K562 (cell line): Measurements from ENCODE around the gene ABHD5. TPM values are rescaled to one million over a fixed set of nuclear protein-coding genes. Genes with fewer than 3 reads are reported as not detected.

Experiments
- ATAC-seq: fragments of 200-7000 bp; cut with Tn5 transposase; 3 replicates; pipeline ENCODE4 v1.9.1; 2020; ENCODE audit warnings: moderate library complexity
- BruUV-seq: library from RNA; stranded (reverse); fragments of 400-500 nt; replicated peaks from 2 replicates; lab custom pipeline; 2021; lab: Mats Ljungman, UMichigan
- CTCF ChIA-PET: fragments of 300-600 bp; formaldehyde crosslinking; extraction: SDS; loops from one replicate; lab custom pipeline; 2021; ENCODE audit warnings: low intra/inter-chr PET ratio; lab: Yijun Ruan, JAX
- POLR2A ChIA-PET: fragments of 300-600, 350-650 bp; sonication (Branson Sonifier 250); formaldehyde crosslinking; extraction: SDS; loops from one replicate; lab custom pipeline; 2021; ENCODE audit warnings: antibody characterized with exemption, inconsistent platforms; lab: Yijun Ruan, JAX
- DNase-seq, 4 experiments: peaks; one replicate each; pipeline versions ENCODE4 v3.0.0 to v3.0.0-alpha.2; 2011 to 2018; ENCODE audit warnings: low spot score in 3 of 4, mixed read lengths in 3 of 4; ENCODE audit errors: extremely low read depth in 1 of 4
- FAIRE-seq: peaks from 2 replicates; lab custom pipeline; 2011; peaks lifted over from hg19 to GRCh38; lab: Jason Lieb, UNC
- H2AFZ ChIP-seq: 2 replicates; pipeline ENCODE4 v1.6.0; 2011; ENCODE audit warnings: low read depth, low read length, control low read depth, inconsistent platforms
- H3K27ac ChIP-seq: fragments of 200-600 bp; 3 replicates; pipeline ENCODE4 v1.8.0; 2011; ENCODE audit warnings: low read depth, mild to moderate bottlenecking, control low read depth, inconsistent platforms, low read length, moderate library complexity, mixed read lengths; ENCODE audit errors: extremely low read depth
- H3K27me3 ChIP-seq, 2 experiments: fragments of 300-600 bp in 1 of 2; 2 replicates in 1 of 2; 3 replicates in 1 of 2; pipeline versions ENCODE4 v1.6.0 to v1.8.0; 2011; ENCODE audit warnings: inconsistent platforms in 2 of 2, low read length in 2 of 2, mild to moderate bottlenecking in 1 of 2, mixed read lengths in 1 of 2, moderate library complexity in 1 of 2; ENCODE audit not compliant: control insufficient read depth in 2 of 2, insufficient read depth in 2 of 2
- H3K36me3 ChIP-seq: fragments of 300-600 bp; 3 replicates; pipeline ENCODE4 v1.8.0; 2011; ENCODE audit warnings: mild to moderate bottlenecking, low read length, inconsistent platforms; ENCODE audit not compliant: control insufficient read depth, insufficient read depth
- H3K4me1 ChIP-seq, 2 experiments: fragments of 200-600 bp in 1 of 2; replicated peaks in 1 of 2; 2 replicates in 1 of 2; 3 replicates in 1 of 2; pipeline versions ENCODE4 v1.5.1 to v1.8.0; 2011; ENCODE audit warnings: inconsistent platforms in 2 of 2, low read length in 2 of 2, mild to moderate bottlenecking in 1 of 2, mixed read lengths in 1 of 2, moderate library complexity in 1 of 2; ENCODE audit not compliant: control insufficient read depth in 2 of 2, insufficient read depth in 2 of 2
- H3K4me2 ChIP-seq: 2 replicates; pipeline ENCODE4 v1.6.1; 2011; ENCODE audit warnings: low read length, control low read depth, inconsistent platforms, mixed read lengths; ENCODE audit not compliant: insufficient read depth
- H3K4me3 ChIP-seq: fragments of 200-600 bp; sonication (generic), shearing (Covaris generic); 2 replicates; pipeline ENCODE4 v1.5.1; 2016; ENCODE audit warnings: control low read depth, inconsistent platforms
- H3K79me2 ChIP-seq: fragments of 200-600 bp; 3 replicates; pipeline ENCODE4 v1.8.0; 2011; ENCODE audit warnings: low read length, inconsistent platforms; ENCODE audit not compliant: control insufficient read depth, insufficient read depth
- H3K9ac ChIP-seq, 2 experiments: 2 replicates each; pipeline versions ENCODE4 v1.6.0 to v1.6.1; 2011; ENCODE audit warnings: low read depth in 2 of 2, low read length in 2 of 2, control low read depth in 1 of 2, inconsistent platforms in 1 of 2, mild to moderate bottlenecking in 1 of 2, mixed read lengths in 1 of 2; ENCODE audit not compliant: insufficient read depth in 1 of 2
- H3K9me1 ChIP-seq: one replicate; pipeline ENCODE4 v1.6.0; 2011; ENCODE audit warnings: inconsistent platforms, mild to moderate bottlenecking, low read length, moderate library complexity; ENCODE audit not compliant: control insufficient read depth, insufficient read depth
- H3K9me3 ChIP-seq: replicated peaks from 2 replicates; pipeline ENCODE4 v1.5.1; 2011; ENCODE audit warnings: low read depth, low read length, inconsistent platforms; ENCODE audit not compliant: control insufficient read depth, insufficient read depth
- H4K20me1 ChIP-seq: replicated peaks from 2 replicates; pipeline ENCODE4 v1.6.1; 2011; ENCODE audit warnings: low read length, inconsistent platforms, mixed read lengths; ENCODE audit not compliant: control insufficient read depth, insufficient read depth
- CHD1 ChIP-seq: fragments of 200-600 bp; sonication (generic); IDR thresholded peaks from one replicate; pipeline ENCODE4 v1.6.1; 2012; ENCODE audit warnings: mild to moderate bottlenecking, moderate library complexity, low read length, inconsistent platforms
- CREBBP ChIP-seq: IDR thresholded peaks from one replicate; pipeline ENCODE4 v1.6.1; 2012; ENCODE audit warnings: low read depth, mild to moderate bottlenecking, control low read depth, inconsistent platforms, low read length
- HNRNPUL1 ChIP-seq: fragments of 200-400 bp; formaldehyde crosslinking; IDR thresholded peaks from 2 replicates; pipeline ENCODE4 v1.6.1; 2017; ENCODE audit warnings: low read length
- MYC ChIP-seq, 2 experiments: fragments of 250-450 bp in 1 of 2; sonication (Bioruptor Pico) in 1 of 2; IDR thresholded peaks; 2 replicates each; pipeline versions ENCODE4 v1.5.1 to v1.6.1; 2012 to 2021; ENCODE audit warnings: low read depth in 2 of 2, borderline replicate concordance in 1 of 2, improper control_type of control experiment in 1 of 2, low read length in 1 of 2, mild to moderate bottlenecking in 1 of 2, moderate library complexity in 1 of 2
- NEUROD1 ChIP-seq: fragments of 150-350 bp; IDR thresholded peaks from 2 replicates; pipeline ENCODE4 v1.6.1; 2014; ENCODE audit warnings: borderline replicate concordance, low read length, low read depth; ENCODE audit not compliant: partially characterized antibody
- SP1 ChIP-seq: sonication (generic); formaldehyde crosslinking; IDR thresholded peaks from 2 replicates; pipeline ENCODE4 v1.8.1; 2022; ENCODE audit warnings: mild to moderate bottlenecking, missing genetic modification reagents
- ZNF644 ChIP-seq: fragments of 200-800 bp; sonication (Bioruptor generic); IDR thresholded peaks from 2 replicates; pipeline ENCODE4 v1.6.1; 2016; ENCODE audit warnings: low read depth, missing genetic modification characterization, missing compliant biosample characterization
- WGBS: fragments of 100-300 bp; shearing (Covaris generic); methylation state at CpG from one replicate; pipeline ENCODE4 v1.1.6; 2016; ENCODE audit warnings: low coverage, mixed read lengths; ENCODE audit not compliant: insufficient coverage; ENCODE audit errors: missing lambda C conversion rate; 5-methylcytosine and 5-hydroxymethylcytosine counted together
- in situ Hi-C: fragments of 300-500 bp; cut with MboI; formaldehyde crosslinking; loops from 4 replicates; pipeline ENCODE4 v1.15.0; 2018; ENCODE audit warnings: inconsistent platforms, mixed read lengths
- intact Hi-C: fragments of 100-400 bp; cut with micrococcal nuclease; formaldehyde crosslinking; loops from 2 replicates; pipeline ENCODE4 v1.14.2; 2022
- polyA plus RNA-seq, 8 experiments: library from polyadenylated mRNA; depleted of rRNA in 4 of 8; stranded (reverse) in 5 of 8; unstranded in 3 of 8; fragments of >200 nt; fragmentation: Nextera tagmentation in 2 of 8; fragmentation: Illumina TruSeq in 1 of 8; extraction: Ambion mirVana in 2 of 8; extraction: Trizol in 1 of 8; gene quantifications; 2 replicates each; pipeline versions ENCODE4 v1.2.1 to v1.2.3, GENCODE V29; 2011 to 2014; ENCODE audit warnings: inconsistent platforms in 1 of 8, missing spikeins in 1 of 8
- total RNA-seq, 7 experiments: library from RNA; depleted of rRNA in 6 of 7; stranded (reverse); fragments of >200 nt in 6 of 7; fragmentation: Illumina TruSeq in 2 of 7; extraction: Trizol in 2 of 7; gene quantifications; 2 replicates each; pipeline versions ENCODE4 v1.2.1 to v1.2.3, GENCODE V29; 2011 to 2021; ENCODE audit warnings: low replicate concordance in 1 of 7
- TF ChIP-seq, protein P1 (sequence below): fragments of 250-450 bp; sonication (Bioruptor Pico); IDR thresholded peaks from 2 replicates; pipeline ENCODE4 v1.8.0; 2022; ENCODE audit warnings: moderate library complexity, mild to moderate bottlenecking, inconsistent platforms
- TF ChIP-seq, protein P2 (sequence below): fragments of 250-450 bp; sonication (Bioruptor Pico); IDR thresholded peaks from 2 replicates; pipeline ENCODE4 v1.6.1; 2021; ENCODE audit warnings: mild to moderate bottlenecking

Gene ABHD5
- total and polyA plus RNA-seq, 9 of the 15 experiments (the other 6 are each of a cell fraction or from before 2014, with no cell fraction given), result 27.8 to 61.7 (median 39.9) TPM

DNA sequence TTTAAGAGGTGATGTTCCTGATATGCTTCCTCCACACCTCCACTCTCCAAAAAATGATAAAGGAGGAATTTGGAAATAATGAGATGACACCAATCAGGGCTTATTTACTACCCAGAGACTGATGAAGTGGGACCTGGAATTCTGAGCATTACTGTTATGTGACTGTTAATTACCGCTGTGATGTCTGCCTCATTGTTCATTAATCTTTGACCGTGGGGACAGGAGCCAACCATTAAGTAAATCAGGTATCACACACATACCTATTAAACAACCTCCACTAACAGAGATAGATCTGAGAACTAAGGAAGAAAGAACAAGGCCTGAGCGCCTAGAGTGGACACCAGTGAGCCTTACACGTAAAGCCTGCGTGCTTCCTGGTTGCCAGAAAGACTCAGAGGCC lies 37.7 kb downstream of the ABHD5 start:
- ChIA-PET POLR2A (interaction anchor here (0.5 to 1.3 kb wide), 5 partner anchors 34 to 194 kb away, joined by 3 read pairs; no protein-coding TSS in a partner anchor), CTCF (interaction anchor here (0.6 kb wide), 1 partner anchor 38 kb away, joined by 3 read pairs; the partner anchor contains the start of gene ABHD5)
- no peak for FAIRE-seq

DNA sequence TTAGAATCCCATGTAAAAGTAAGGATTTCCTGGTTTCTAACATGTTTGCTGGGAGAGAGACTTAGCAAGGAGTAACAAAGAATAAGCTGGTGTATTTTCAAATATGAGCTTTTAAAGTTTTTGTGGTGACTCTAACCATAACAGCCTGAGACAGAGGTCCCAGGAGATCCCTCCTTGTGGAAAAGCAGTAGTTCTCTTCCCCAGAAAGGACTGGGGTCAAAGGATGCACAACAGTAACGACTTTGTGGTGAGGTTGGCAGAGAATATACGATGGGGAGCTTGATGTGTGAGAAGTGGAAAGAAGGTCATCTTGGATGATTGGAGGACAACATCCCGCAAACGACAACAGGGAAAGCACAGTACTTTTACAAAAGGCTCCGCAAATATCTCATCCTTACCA lies 38.2 kb downstream of the ABHD5 start:
- CTCF ChIA-PET, result interaction anchor here (0.6 kb wide), 1 partner anchor 39 kb away, joined by 3 read pairs; the partner anchor contains the start of gene ABHD5
- BruUV-seq, result no TSS peak
- TF ChIP-seq, protein P1, sequence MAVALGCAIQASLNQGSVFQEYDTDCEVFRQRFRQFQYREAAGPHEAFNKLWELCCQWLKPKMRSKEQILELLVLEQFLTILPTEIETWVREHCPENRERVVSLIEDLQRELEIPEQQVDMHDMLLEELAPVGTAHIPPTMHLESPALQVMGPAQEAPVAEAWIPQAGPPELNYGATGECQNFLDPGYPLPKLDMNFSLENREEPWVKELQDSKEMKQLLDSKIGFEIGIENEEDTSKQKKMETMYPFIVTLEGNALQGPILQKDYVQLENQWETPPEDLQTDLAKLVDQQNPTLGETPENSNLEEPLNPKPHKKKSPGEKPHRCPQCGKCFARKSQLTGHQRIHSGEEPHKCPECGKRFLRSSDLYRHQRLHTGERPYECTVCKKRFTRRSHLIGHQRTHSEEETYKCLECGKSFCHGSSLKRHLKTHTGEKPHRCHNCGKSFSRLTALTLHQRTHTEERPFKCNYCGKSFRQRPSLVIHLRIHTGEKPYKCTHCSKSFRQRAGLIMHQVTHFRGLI (CRISPR knock-in tag), result no peak
- TF ChIP-seq ZNF644 (no peak), CHD1 (no peak), MYC (IDR thresholded peaks at IDR 0.05; ENCODE audit: low read depth, low read length) (no peak), MYC (CRISPR knock-in tag; IDR thresholded peaks at IDR 0.05; ENCODE audit: borderline replicate concordance, low read depth) (no peak), NEUROD1 (no peak), CREBBP (no peak), SP1 (CRISPR knock-in tag) (no peak)
- TF ChIP-seq, protein P2, sequence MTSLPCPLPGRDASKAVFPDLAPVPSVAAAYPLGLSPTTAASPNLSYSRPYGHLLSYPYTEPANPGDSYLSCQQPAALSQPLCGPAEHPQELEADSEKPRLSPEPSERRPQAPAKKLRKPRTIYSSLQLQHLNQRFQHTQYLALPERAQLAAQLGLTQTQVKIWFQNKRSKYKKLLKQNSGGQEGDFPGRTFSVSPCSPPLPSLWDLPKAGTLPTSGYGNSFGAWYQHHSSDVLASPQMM (CRISPR knock-in tag), result no peak

More for the DNA sequence above, 37.7 kb downstream of the ABHD5 start:
- Histone ChIP-seq H3K27ac (no peak overlapping the region), H2AFZ (no peak overlapping the region), H3K36me3 (peaks cover 67% of the 10 kb centered on the region), H3K4me2 (no peak overlapping the region), H3K27me3 (no peaks in the 10 kb centered on the region), H3K9ac (no peak overlapping the region), H3K4me1 (no peaks in the 10 kb centered on the region), H3K9me3 (no peaks in the 10 kb centered on the region), H4K20me1 (0 out of 2 replicates have a peak, but pooled peaks cover 3% of the 10 kb centered on the region), H3K79me2 (no peaks in the 10 kb centered on the region), H3K9me1 (no peaks in the 10 kb centered on the region), H3K4me3 (no peak overlapping the region)
- in situ Hi-C loops (no loop called here), intact Hi-C loops (no loop called here)
- WGBS, result 74% methylated on average over 5 of the region's 5 CpGs
- DNase-seq, result no peak
- no TSS peak for BruUV-seq
- no peak for ATAC-seq
- no peak for TF ChIP-seq HNRNPUL1

More for the DNA sequence above, 38.2 kb downstream of the ABHD5 start:
- in situ Hi-C loops, result no loop called here
- FAIRE-seq (no peak), DNase-seq (no peak), ATAC-seq (no peak)
- no peaks in the 10 kb centered on the region for H3K79me2 ChIP-seq
- no peak overlapping the region for H3K4me2 ChIP-seq
- no peaks in the 10 kb centered on the region for H3K9me1 ChIP-seq
- H4K20me1 ChIP-seq, result 0 out of 2 replicates have a peak, but pooled peaks cover 3% of the 10 kb centered on the region
- no peaks in the 10 kb centered on the region for H3K9me3 ChIP-seq
- intact Hi-C loops, result no loop called here
- no peak overlapping the region for H3K4me3 ChIP-seq
- peaks cover 67% of the 10 kb centered on the region for H3K36me3 ChIP-seq
- no peak overlapping the region for H2AFZ ChIP-seq
- whole genome bisulfite sequencing, result 82% methylated on average over 5 of the region's 5 CpGs
- POLR2A ChIA-PET, result interaction anchor here (0.5 to 1.3 kb wide), 5 partner anchors 22 to 195 kb away, joined by 3 to 4 read pairs (median 3); no protein-coding TSS in a partner anchor
- no peak overlapping the region for H3K9ac ChIP-seq
- H3K27me3 ChIP-seq, result no peaks in the 10 kb centered on the region
- H3K4me1 ChIP-seq, result no peaks in the 10 kb centered on the region
- no peak overlapping the region for H3K27ac ChIP-seq
